Keratinocyte (primary cell): ENCODE results near the gene DSTYK.

Source experiments
- CTCF ChIP-seq, 3 experiments: IDR thresholded peaks in 1 of 3; conservative IDR thresholded peaks in 1 of 3; optimal IDR thresholded peaks in 1 of 3; 2 replicates in 2 of 3; 3 replicates in 1 of 3; pipeline versions ENCODE3 to v1.5.1; 2011; ENCODE audit warnings: low read length in 3 of 3, mild to moderate bottlenecking in 3 of 3, moderate library complexity in 2 of 3, control low read depth in 1 of 3, inconsistent platforms in 1 of 3; ENCODE audit not compliant: insufficient read depth in 2 of 3; ENCODE audit errors: extremely low read depth in 1 of 3
- EZH2 ChIP-seq: IDR thresholded peaks from one replicate; pipeline ENCODE4 v1.6.1; 2012; ENCODE audit warnings: inconsistent platforms, mild to moderate bottlenecking, low read length, moderate library complexity

DNA sequence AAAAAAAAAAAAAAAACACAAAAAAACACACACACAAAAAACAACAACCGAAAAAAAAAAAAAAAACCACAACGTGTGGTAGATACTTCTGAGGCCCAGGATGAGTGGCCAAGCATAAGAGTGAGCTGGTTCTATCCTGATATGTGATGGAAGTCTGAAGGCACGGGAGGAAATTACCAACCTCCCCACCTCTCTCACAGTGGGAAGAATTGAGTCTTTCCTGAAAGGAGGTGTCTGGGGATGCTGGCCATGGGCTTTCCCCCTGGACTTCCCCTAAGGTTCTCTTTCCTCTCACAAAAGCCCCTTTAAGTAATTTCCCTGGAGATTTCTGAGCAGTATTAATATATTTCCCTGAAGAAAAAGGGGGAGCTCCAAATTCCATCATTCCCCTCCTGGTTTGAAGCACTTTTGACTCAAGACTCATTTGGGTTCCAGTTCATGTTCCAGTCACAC lies 21.5 kb upstream of the DSTYK start:
- no peak for TF ChIP-seq CTCF (optimal IDR thresholded peaks at IDR 0.05 in 1 of 3, IDR thresholded peaks at IDR 0.05 in 1 of 3, conservative IDR thresholded peaks at IDR 0.05 in 1 of 3; ENCODE audit: extremely low read depth in 1 of 3, insufficient read depth in 2 of 3, low read length in 3 of 3)
- TF ChIP-seq EZH2 = no peak
